SU-DHL-6 (cell line): ENCODE measurements around the gene PLEKHA6.

Experiments used
- H2AFZ ChIP-seq: fragments of 200-600 bp; sonication (generic); 2 replicates; pipeline ENCODE4 v1.6.1; 2014; ENCODE audit warnings: low read depth, mild to moderate bottlenecking, moderate library complexity, mixed read lengths, antibody characterized with exemption, low read length; ENCODE audit not compliant: severe bottlenecking
- H3F3A ChIP-seq: fragments of 200-600 bp; shearing (Covaris generic); 2 replicates; pipeline ENCODE4 v1.6.0; 2016; ENCODE audit warnings: antibody characterized with exemption, mild to moderate bottlenecking; ENCODE audit not compliant: insufficient read depth
- H3K27ac ChIP-seq: fragments of 200-600 bp; sonication (generic); 2 replicates; pipeline ENCODE4 v1.5.1; 2016; ENCODE audit warnings: low read depth, mild to moderate bottlenecking, low read length, moderate library complexity, mixed read lengths
- H3K27me3 ChIP-seq: fragments of 200-600 bp; sonication (generic), shearing (Covaris generic); 2 replicates; pipeline ENCODE4 v1.6.0; 2014; ENCODE audit warnings: mild to moderate bottlenecking, low read length
- H3K36me3 ChIP-seq: fragments of 200-600 bp; sonication (generic); 2 replicates; pipeline ENCODE4 v1.6.1; 2014; ENCODE audit warnings: mild to moderate bottlenecking, low read length, mixed read lengths
- H3K4me2 ChIP-seq: fragments of 300-600, 200-600 bp; shearing (Covaris generic), sonication (generic); 2 replicates; pipeline ENCODE4 v1.6.0; 2014; ENCODE audit warnings: low read length, low read depth, mild to moderate bottlenecking; ENCODE audit not compliant: poor library complexity, severe bottlenecking
- H3K4me3 ChIP-seq: fragments of 200-600 bp; sonication (generic); 2 replicates; pipeline ENCODE4 v1.5.1; 2014; ENCODE audit warnings: antibody characterized with exemption, low read length, mild to moderate bottlenecking, mixed read lengths; ENCODE audit not compliant: insufficient read depth, poor library complexity, severe bottlenecking
- H3K79me2 ChIP-seq: fragments of 200-600 bp; sonication (generic); 2 replicates; pipeline ENCODE4 v1.6.1; 2014; ENCODE audit warnings: mild to moderate bottlenecking, low read length, moderate library complexity; ENCODE audit not compliant: insufficient read depth
- H3K9ac ChIP-seq: fragments of 200-600 bp; sonication (generic); 2 replicates; pipeline ENCODE4 v1.7.0; 2014; ENCODE audit warnings: mild to moderate bottlenecking, low read length
- H3K9me2 ChIP-seq: fragments of 200-600 bp; sonication (generic); replicated peaks from 2 replicates; pipeline ENCODE4 v1.6.1; 2014; ENCODE audit warnings: low read length; ENCODE audit not compliant: insufficient read depth
- H3K9me3 ChIP-seq: fragments of 200-600 bp; sonication (generic); 2 replicates; pipeline ENCODE4 v1.6.1; 2014; ENCODE audit warnings: low read length, mixed read lengths; ENCODE audit not compliant: insufficient read depth
- H4K20me1 ChIP-seq: fragments of 200-600 bp; sonication (generic); 2 replicates; pipeline ENCODE4 v1.6.1; 2014; ENCODE audit warnings: low read depth, mild to moderate bottlenecking, antibody characterized with exemption, low read length, moderate library complexity, mixed read lengths
- CTCF ChIP-seq: fragments of 200-600 bp; sonication (generic); IDR thresholded peaks from one replicate; pipeline ENCODE4 v1.5.1; 2017; ENCODE audit warnings: antibody characterized with exemption, mild to moderate bottlenecking, low read length, moderate library complexity; ENCODE audit not compliant: insufficient read depth, poor library complexity, severe bottlenecking
- EZH2phosphoT487 ChIP-seq: fragments of 200-600 bp; sonication (generic), shearing (Covaris generic); conservative IDR thresholded peaks from 2 replicates; pipeline ENCODE4 v1.6.1; 2018; ENCODE audit warnings: mild to moderate bottlenecking, antibody characterized with exemption, low read length, moderate library complexity, mixed read lengths

Gene PLEKHA6

GRCh38 chr1:204302769-204303168 is 57.0 kb downstream of the PLEKHA6 start:
- no peak overlapping the region for H3K4me3 ChIP-seq

GRCh38 chr1:204301171-204301957 is 58.4 kb downstream of the PLEKHA6 start:
- Histone ChIP-seq H3K79me2 (no peaks in the 10 kb centered on the region), H3K9me3 (no peaks in the 10 kb centered on the region), H3K4me3 (no peak overlapping the region), H3F3A (no peaks in the 10 kb centered on the region), H3K9ac (no peak overlapping the region), H3K4me2 (no peak overlapping the region), H2AFZ (no peak overlapping the region), H3K27me3 (no peaks in the 10 kb centered on the region), H3K36me3 (no peaks in the 10 kb centered on the region), H4K20me1 (no peaks in the 10 kb centered on the region), H3K27ac (no peak overlapping the region), H3K9me2 (no peaks in the 10 kb centered on the region)
- TF ChIP-seq EZH2phosphoT487: no peak
- no peak for TF ChIP-seq CTCF

More at GRCh38 chr1:204302769-204303168, 57.0 kb downstream of the PLEKHA6 start:
- Histone ChIP-seq H3K27me3 (no peaks in the 10 kb centered on the region), H3K27ac (no peak overlapping the region), H3K79me2 (no peaks in the 10 kb centered on the region), H3K9ac (no peak overlapping the region), H4K20me1 (no peaks in the 10 kb centered on the region), H3F3A (no peaks in the 10 kb centered on the region), H3K36me3 (no peaks in the 10 kb centered on the region), H3K9me3 (no peaks in the 10 kb centered on the region), H2AFZ (no peak overlapping the region), H3K4me2 (no peak overlapping the region), H3K9me2 (no peaks in the 10 kb centered on the region)
- no peak for TF ChIP-seq CTCF
- TF ChIP-seq EZH2phosphoT487: no peak

- Histone ChIP-seq H3K36me3 (no peaks in the 10 kb centered on the region), H3K79me2 (no peaks in the 10 kb centered on the region), H3F3A (no peaks in the 10 kb centered on the region), H3K4me2 (no peak overlapping the region), H3K9me2 (no peaks in the 10 kb centered on the region), H3K9me3 (no peaks in the 10 kb centered on the region), H3K9ac (no peak overlapping the region), H4K20me1 (no peaks in the 10 kb centered on the region), H3K27me3 (no peaks in the 10 kb centered on the region), H3K27ac (no peak overlapping the region), H2AFZ (no peak overlapping the region), H3K4me3 (no peak overlapping the region)
- TF ChIP-seq CTCF: no peak
- TF ChIP-seq EZH2phosphoT487: no peak
These were observed 59.8 kb downstream of the PLEKHA6 start for GRCh38 chr1:204299814-204300365.
